Caco-2 (cell line): ENCODE measurements around the gene ZRSR2. TPM values are rescaled to one million over a fixed set of nuclear protein-coding genes. Genes with fewer than 3 reads are reported as not detected.

ENCODE experiments used
- BruUV-seq: library from RNA; stranded (reverse); fragments of 400-500 nt; replicated peaks from 2 replicates; lab custom pipeline; 2021; lab: Mats Ljungman, UMichigan
- CTCF ChIA-PET: fragments of 300-600 bp; sonication (Branson Sonifier 250); formaldehyde crosslinking; loops from one replicate; lab custom pipeline; 2022; ENCODE audit warnings: antibody characterized with exemption; lab: Charles Lee
- POLR2A ChIA-PET: fragments of 300-600 bp; sonication (Branson Sonifier 250); formaldehyde crosslinking; loops from one replicate; lab custom pipeline; 2022; ENCODE audit warnings: antibody characterized with exemption; lab: Charles Lee
- DNase-seq, 2 experiments: peaks; one replicate each; pipeline versions ENCODE4 v3.0.0 to v3.0.0-alpha.2; 2020 to 2022
- H3K27me3 ChIP-seq: replicated peaks from 2 replicates; pipeline ENCODE4 v1.6.0; 2011; ENCODE audit warnings: low read length; ENCODE audit not compliant: control insufficient read depth, insufficient read depth
- H3K36me3 ChIP-seq: 2 replicates; pipeline ENCODE4 v1.5.1; 2011; ENCODE audit warnings: low read length; ENCODE audit not compliant: control insufficient read depth, insufficient read depth
- H3K4me1 ChIP-seq: fragments of 250-450 bp; sonication (Bioruptor Pico); 2 replicates; pipeline ENCODE4 v1.5.1; 2020; ENCODE audit warnings: mild to moderate bottlenecking
- H3K4me3 ChIP-seq: 2 replicates; pipeline ENCODE4 v1.5.1; 2011; ENCODE audit warnings: low read depth, mild to moderate bottlenecking, control low read depth, low read length
- H3K9me3 ChIP-seq: fragments of 250-450 bp; sonication (Bioruptor Pico); 2 replicates; pipeline ENCODE4 v1.5.1; 2020; ENCODE audit warnings: mild to moderate bottlenecking, moderate library complexity
- H3K27ac Mint-ChIP-seq: one replicate; pipeline ENCODE4 v1.8.0; 2022; ENCODE audit warnings: mixed read lengths; ENCODE audit not compliant: unreplicated experiment
- H3K27me3 Mint-ChIP-seq: one replicate; pipeline ENCODE4 v1.8.0; 2022; ENCODE audit warnings: mixed read lengths; ENCODE audit not compliant: insufficient read depth, unreplicated experiment
- H3K36me3 Mint-ChIP-seq: one replicate; pipeline ENCODE4 v1.8.0; 2022; ENCODE audit warnings: mild to moderate bottlenecking, mixed read lengths; ENCODE audit not compliant: insufficient read depth, unreplicated experiment
- H3K4me1 Mint-ChIP-seq: one replicate; pipeline ENCODE4 v1.8.0; 2022; ENCODE audit warnings: low read depth, mixed read lengths; ENCODE audit not compliant: unreplicated experiment
- H3K4me3 Mint-ChIP-seq: one replicate; pipeline ENCODE4 v1.8.0; 2022; ENCODE audit warnings: mild to moderate bottlenecking, moderate library complexity, mixed read lengths; ENCODE audit not compliant: unreplicated experiment
- H3K9me3 Mint-ChIP-seq: one replicate; pipeline ENCODE4 v1.8.0; 2022; ENCODE audit warnings: mixed read lengths; ENCODE audit not compliant: unreplicated experiment
- intact Hi-C: fragments of 100-400 bp; cut with micrococcal nuclease; formaldehyde crosslinking; loops from one replicate; pipeline ENCODE4 v1.10.0; 2022; ENCODE audit not compliant: unreplicated experiment
- total RNA-seq: library from RNA; stranded (reverse); gene quantifications from 2 replicates; pipeline ENCODE4 v1.2.3, GENCODE V29; 2022
- TF ChIP-seq, protein P1 (sequence below), 2 experiments: fragments of 200-600 bp in 1 of 2; IDR thresholded peaks; 1 replicate in 1 of 2; 2 replicates in 1 of 2; pipeline versions ENCODE4 v1.5.1 to v1.8.0; 2011 to 2022; ENCODE audit warnings: antibody characterized with exemption in 1 of 2, control low read depth in 1 of 2, inconsistent platforms in 1 of 2, low read depth in 1 of 2, low read length in 1 of 2, mild to moderate bottlenecking in 1 of 2, moderate library complexity in 1 of 2; ENCODE audit not compliant: insufficient read depth in 1 of 2, severe bottlenecking in 1 of 2, unreplicated experiment in 1 of 2

Gene ZRSR2
- total RNA-seq, 1 experiment from 2014 or later = 8.1 TPM

DNA sequence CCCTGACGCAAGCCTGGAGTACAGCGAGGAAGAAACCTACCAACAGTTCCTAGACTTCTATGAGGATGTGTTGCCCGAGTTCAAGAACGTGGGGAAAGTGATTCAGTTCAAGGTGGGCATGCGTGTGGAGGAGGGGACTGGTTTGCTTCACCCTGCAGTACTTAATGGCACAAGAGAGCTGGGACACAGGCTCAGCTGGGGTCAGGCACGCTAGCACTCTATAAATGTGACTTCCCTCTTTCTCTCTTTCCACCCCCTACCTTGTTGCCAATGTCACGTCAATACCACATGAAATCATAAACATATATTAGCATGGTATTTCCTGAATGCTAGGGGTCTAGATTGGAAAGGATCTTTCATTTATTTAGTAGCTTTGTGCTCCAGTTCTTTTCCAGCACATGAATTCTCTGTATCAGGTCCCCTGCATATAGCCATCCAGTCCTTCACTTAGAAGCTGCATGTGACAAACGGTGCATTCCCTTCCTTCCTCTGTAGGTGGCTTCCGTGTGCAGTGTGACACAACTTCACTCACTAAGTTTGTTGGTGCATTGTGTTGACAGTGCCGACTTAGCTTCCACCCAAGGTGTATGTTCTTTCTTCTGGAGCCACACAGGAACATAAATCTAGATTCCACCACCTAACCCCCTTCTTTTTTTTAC lies 25.6 kb downstream of the ZRSR2 start:
- POLR2A ChIA-PET = interaction anchor here (0.6 kb wide), 1 partner anchor 39 kb away, joined by 4 read pairs; the partner anchor contains the start of gene AP1S2
- CTCF ChIA-PET = no interaction called here
- H3K4me1 Mint-ChIP-seq = no peaks in the 10 kb centered on the region

DNA sequence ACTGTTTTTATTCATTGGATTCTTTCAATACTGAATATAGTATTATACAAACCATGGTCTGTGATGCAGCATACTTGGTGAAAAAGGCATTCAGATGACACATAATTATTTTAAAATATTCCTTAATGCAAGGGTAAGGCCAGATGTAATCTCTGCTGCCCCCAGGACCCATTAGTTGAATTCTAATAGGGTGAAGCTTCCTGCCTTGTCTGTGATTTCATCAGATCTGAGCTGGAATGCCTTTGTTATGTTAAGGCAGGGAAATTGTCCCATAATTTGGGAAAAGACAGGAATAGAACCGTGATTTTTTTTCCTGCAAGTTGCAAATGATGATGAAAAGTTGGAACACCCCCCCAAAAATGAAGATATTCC lies 26.1 kb downstream of the ZRSR2 start:
- no peaks in the 10 kb centered on the region for H3K27me3 ChIP-seq
- intact Hi-C loops = loop anchor here (2.0 kb wide), 1 partner anchor 156 kb away; no protein-coding TSS in a partner anchor
- ChIA-PET POLR2A (no interaction called here), CTCF (no interaction called here)
- H3K27me3 Mint-ChIP-seq = no peaks in the 10 kb centered on the region
- H3K9me3 ChIP-seq = no peaks in the 10 kb centered on the region
- H3K9me3 Mint-ChIP-seq = no peaks in the 10 kb centered on the region
- no peak for DNase-seq
- no peak overlapping the region for H3K4me3 Mint-ChIP-seq
- TF ChIP-seq, protein P1, sequence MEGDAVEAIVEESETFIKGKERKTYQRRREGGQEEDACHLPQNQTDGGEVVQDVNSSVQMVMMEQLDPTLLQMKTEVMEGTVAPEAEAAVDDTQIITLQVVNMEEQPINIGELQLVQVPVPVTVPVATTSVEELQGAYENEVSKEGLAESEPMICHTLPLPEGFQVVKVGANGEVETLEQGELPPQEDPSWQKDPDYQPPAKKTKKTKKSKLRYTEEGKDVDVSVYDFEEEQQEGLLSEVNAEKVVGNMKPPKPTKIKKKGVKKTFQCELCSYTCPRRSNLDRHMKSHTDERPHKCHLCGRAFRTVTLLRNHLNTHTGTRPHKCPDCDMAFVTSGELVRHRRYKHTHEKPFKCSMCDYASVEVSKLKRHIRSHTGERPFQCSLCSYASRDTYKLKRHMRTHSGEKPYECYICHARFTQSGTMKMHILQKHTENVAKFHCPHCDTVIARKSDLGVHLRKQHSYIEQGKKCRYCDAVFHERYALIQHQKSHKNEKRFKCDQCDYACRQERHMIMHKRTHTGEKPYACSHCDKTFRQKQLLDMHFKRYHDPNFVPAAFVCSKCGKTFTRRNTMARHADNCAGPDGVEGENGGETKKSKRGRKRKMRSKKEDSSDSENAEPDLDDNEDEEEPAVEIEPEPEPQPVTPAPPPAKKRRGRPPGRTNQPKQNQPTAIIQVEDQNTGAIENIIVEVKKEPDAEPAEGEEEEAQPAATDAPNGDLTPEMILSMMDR (IDR thresholded peaks at IDR 0.05; ENCODE audit: insufficient read depth in 1 of 2, low read depth in 1 of 2, low read length in 1 of 2, severe bottlenecking in 1 of 2, unreplicated experiment in 1 of 2) = no peak
- no peaks in the 10 kb centered on the region for H3K4me1 ChIP-seq
- no peak overlapping the region for H3K4me3 ChIP-seq
- H3K36me3 Mint-ChIP-seq = peaks cover 20% of the 10 kb centered on the region
- no TSS peak for BruUV-seq
- no peak overlapping the region for H3K27ac Mint-ChIP-seq
- no peaks in the 10 kb centered on the region for H3K36me3 ChIP-seq
- H3K4me1 Mint-ChIP-seq = no peaks in the 10 kb centered on the region

More for the DNA sequence above, 25.6 kb downstream of the ZRSR2 start:
- Histone ChIP-seq H3K36me3 (no peaks in the 10 kb centered on the region), H3K27me3 (no peaks in the 10 kb centered on the region), H3K4me3 (no peak overlapping the region), H3K4me1 (no peaks in the 10 kb centered on the region), H3K9me3 (no peaks in the 10 kb centered on the region)
- no TSS peak for BruUV-seq
- no peaks in the 10 kb centered on the region for H3K27me3 Mint-ChIP-seq
- no peaks in the 10 kb centered on the region for H3K9me3 Mint-ChIP-seq
- intact Hi-C loops = loop anchor here (2.0 kb wide), 1 partner anchor 157 kb away; no protein-coding TSS in a partner anchor
- DNase-seq = peak in 1 of 2 experiments; percentile 10
- H3K4me3 Mint-ChIP-seq = no peak overlapping the region
- H3K36me3 Mint-ChIP-seq = peaks cover 20% of the 10 kb centered on the region
- TF ChIP-seq, protein P1 (IDR thresholded peaks at IDR 0.05; ENCODE audit: insufficient read depth in 1 of 2, low read depth in 1 of 2, low read length in 1 of 2, severe bottlenecking in 1 of 2, unreplicated experiment in 1 of 2) = peak in 1 of 2 experiments; percentile 41
- no peak overlapping the region for H3K27ac Mint-ChIP-seq

DNA sequence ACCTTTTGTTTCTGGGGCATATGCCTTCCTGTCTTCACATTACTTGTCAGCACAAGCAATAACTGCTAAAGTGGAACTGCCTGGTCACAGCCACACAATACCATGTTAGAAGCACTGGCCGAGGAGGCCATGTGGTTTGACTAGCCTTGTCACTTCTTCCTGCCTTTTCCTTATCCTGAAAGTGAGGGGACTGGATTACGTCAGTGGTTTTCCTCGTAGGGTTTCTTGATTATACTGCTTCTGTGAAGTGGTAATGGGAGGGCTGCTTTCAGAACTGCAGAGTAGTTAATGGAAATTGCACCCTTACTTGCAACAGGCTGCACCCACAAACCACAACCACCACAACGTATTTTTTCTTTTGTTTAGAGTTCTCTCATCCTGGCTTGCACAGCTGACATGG lies 26.6 kb downstream of the ZRSR2 start:
- POLR2A ChIA-PET = no interaction called here
- intact Hi-C loops = loop anchor here (2.0 kb wide), 1 partner anchor 156 kb away; no protein-coding TSS in a partner anchor
- Mint-ChIP-seq H3K36me3 (peaks cover 17% of the 10 kb centered on the region), H3K9me3 (no peaks in the 10 kb centered on the region), H3K27ac (no peak overlapping the region), H3K27me3 (no peaks in the 10 kb centered on the region), H3K4me3 (no peak overlapping the region), H3K4me1 (no peaks in the 10 kb centered on the region)
- BruUV-seq = no TSS peak
- Histone ChIP-seq H3K4me1 (no peaks in the 10 kb centered on the region), H3K27me3 (no peaks in the 10 kb centered on the region), H3K36me3 (no peaks in the 10 kb centered on the region), H3K9me3 (no peaks in the 10 kb centered on the region), H3K4me3 (no peak overlapping the region)
- no peak for DNase-seq
- CTCF ChIA-PET = no interaction called here
- TF ChIP-seq, protein P1 (IDR thresholded peaks at IDR 0.05; ENCODE audit: insufficient read depth in 1 of 2, low read depth in 1 of 2, low read length in 1 of 2, severe bottlenecking in 1 of 2, unreplicated experiment in 1 of 2) = no peak
